ENCODE data around the gene FAM162A. TPM values are rescaled to one million over a fixed set of nuclear protein-coding genes. Genes with fewer than 3 reads are reported as not detected.

The FAM162A gene
- total and polyA plus RNA-seq, 5 donors from 2014 or later = 23.5 to 126 (median 105) TPM

- no peaks in the 10 kb centered on the region for H3K9me3 Mint-ChIP-seq
- no peak overlapping the region for H3K27ac Mint-ChIP-seq
- H3K4me3 Mint-ChIP-seq = no peak overlapping the region
- DNase-seq = no peak
- H3K36me3 Mint-ChIP-seq = peaks cover 8% of the 10 kb centered on the region
- no peak overlapping the region for H3K27ac ChIP-seq (ENCODE audit: insufficient read depth, low read length, poor library complexity, severe bottlenecking)
- H3K27me3 Mint-ChIP-seq = no peaks in the 10 kb centered on the region
- peaks cover 2% of the 10 kb centered on the region for H3K4me1 ChIP-seq (ENCODE audit: control insufficient read depth, insufficient read depth, low read length, poor library complexity, severe bottlenecking)
- no peak overlapping the region for H3K4me3 ChIP-seq (ENCODE audit: low read depth, low read length)
- H3K9me3 ChIP-seq (ENCODE audit: control insufficient read depth in 2 of 2, low read length in 2 of 2) = no peaks in the 10 kb centered on the region
- H3K36me3 ChIP-seq (ENCODE audit: control insufficient read depth, insufficient read depth, low read length) = peaks cover 3% of the 10 kb centered on the region
- H3K4me1 Mint-ChIP-seq = peaks cover 20 to 27% (median 25%) of the 10 kb centered on the region in 4 donors
- no peaks in the 10 kb centered on the region for H3K27me3 ChIP-seq (ENCODE audit: control insufficient read depth, insufficient read depth, low read length)
- no peak for ATAC-seq (ENCODE audit: low read depth in 2 of 2)
Observed at GRCh38 chr3:122389892-122390291, 5.9 kb downstream of the FAM162A start.

DNA sequence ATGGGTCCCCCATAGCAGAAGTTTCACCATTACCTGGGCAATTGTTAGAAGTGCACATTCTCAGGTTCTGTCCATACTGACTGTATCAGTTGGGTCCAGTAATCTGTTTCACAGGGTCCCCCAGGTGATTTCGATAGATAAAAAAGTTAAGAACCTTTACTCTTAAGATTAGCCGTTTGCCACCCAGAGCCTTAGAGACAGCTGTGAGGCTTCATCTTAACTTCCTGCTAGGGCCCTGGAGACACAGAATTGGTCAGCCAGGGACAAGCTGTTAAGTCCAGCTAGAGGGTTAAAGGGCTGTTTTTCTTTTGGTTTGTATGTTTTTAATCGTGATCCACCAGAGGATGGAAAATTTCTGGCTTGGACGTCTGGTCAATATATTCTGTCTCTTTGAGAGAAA lies 6.7 kb downstream of the FAM162A start:
- H3K4me1 Mint-ChIP-seq = peaks cover 19 to 25% (median 21%) of the 10 kb centered on the region in 4 donors
- H3K4me3 Mint-ChIP-seq = no peak overlapping the region
- H3K9me3 Mint-ChIP-seq = no peaks in the 10 kb centered on the region

GRCh38 chr3:122391681-122392446 lies 7.9 kb downstream of the FAM162A start:
- H3K36me3 Mint-ChIP-seq = peaks cover 14% of the 10 kb centered on the region
- DNase-seq (no peak), ATAC-seq (ENCODE audit: low read depth in 2 of 2) (no peak)
- no peak overlapping the region for H3K4me3 Mint-ChIP-seq
- H3K27me3 ChIP-seq (ENCODE audit: control insufficient read depth, insufficient read depth, low read length) = no peaks in the 10 kb centered on the region
- H3K27ac Mint-ChIP-seq = peak overlapping the region in 1 of 3 donors; percentile 9
- H3K27me3 Mint-ChIP-seq = no peaks in the 10 kb centered on the region
- no peaks in the 10 kb centered on the region for H3K9me3 Mint-ChIP-seq
- H3K4me3 ChIP-seq (ENCODE audit: low read depth, low read length) = no peak overlapping the region
- H3K27ac ChIP-seq (ENCODE audit: insufficient read depth, low read length, poor library complexity, severe bottlenecking) = no peak overlapping the region
- peaks cover 16 to 21% (median 18%) of the 10 kb centered on the region in 4 donors for H3K4me1 Mint-ChIP-seq
- H3K9me3 ChIP-seq (ENCODE audit: control insufficient read depth in 2 of 2, low read length in 2 of 2) = no peaks in the 10 kb centered on the region
- H3K4me1 ChIP-seq (ENCODE audit: control insufficient read depth, insufficient read depth, low read length, poor library complexity, severe bottlenecking) = no peaks in the 10 kb centered on the region
- peaks cover 3% of the 10 kb centered on the region for H3K36me3 ChIP-seq (ENCODE audit: control insufficient read depth, insufficient read depth, low read length)

More for the DNA sequence above, 6.7 kb downstream of the FAM162A start:
- Histone ChIP-seq H3K27me3 (ENCODE audit: control insufficient read depth, insufficient read depth, low read length) (no peaks in the 10 kb centered on the region), H3K36me3 (ENCODE audit: control insufficient read depth, insufficient read depth, low read length) (peaks cover 3% of the 10 kb centered on the region), H3K4me3 (ENCODE audit: low read depth, low read length) (no peak overlapping the region), H3K4me1 (ENCODE audit: control insufficient read depth, insufficient read depth, low read length, poor library complexity, severe bottlenecking) (no peaks in the 10 kb centered on the region), H3K9me3 (ENCODE audit: control insufficient read depth in 2 of 2, low read length in 2 of 2) (no peaks in the 10 kb centered on the region), H3K27ac (ENCODE audit: insufficient read depth, low read length, poor library complexity, severe bottlenecking) (no peak overlapping the region)
- H3K36me3 Mint-ChIP-seq = peaks cover 9% of the 10 kb centered on the region
- no peaks in the 10 kb centered on the region for H3K27me3 Mint-ChIP-seq
- DNase-seq (no peak), ATAC-seq (ENCODE audit: low read depth in 2 of 2) (no peak)
- H3K27ac Mint-ChIP-seq = no peak overlapping the region

DNA sequence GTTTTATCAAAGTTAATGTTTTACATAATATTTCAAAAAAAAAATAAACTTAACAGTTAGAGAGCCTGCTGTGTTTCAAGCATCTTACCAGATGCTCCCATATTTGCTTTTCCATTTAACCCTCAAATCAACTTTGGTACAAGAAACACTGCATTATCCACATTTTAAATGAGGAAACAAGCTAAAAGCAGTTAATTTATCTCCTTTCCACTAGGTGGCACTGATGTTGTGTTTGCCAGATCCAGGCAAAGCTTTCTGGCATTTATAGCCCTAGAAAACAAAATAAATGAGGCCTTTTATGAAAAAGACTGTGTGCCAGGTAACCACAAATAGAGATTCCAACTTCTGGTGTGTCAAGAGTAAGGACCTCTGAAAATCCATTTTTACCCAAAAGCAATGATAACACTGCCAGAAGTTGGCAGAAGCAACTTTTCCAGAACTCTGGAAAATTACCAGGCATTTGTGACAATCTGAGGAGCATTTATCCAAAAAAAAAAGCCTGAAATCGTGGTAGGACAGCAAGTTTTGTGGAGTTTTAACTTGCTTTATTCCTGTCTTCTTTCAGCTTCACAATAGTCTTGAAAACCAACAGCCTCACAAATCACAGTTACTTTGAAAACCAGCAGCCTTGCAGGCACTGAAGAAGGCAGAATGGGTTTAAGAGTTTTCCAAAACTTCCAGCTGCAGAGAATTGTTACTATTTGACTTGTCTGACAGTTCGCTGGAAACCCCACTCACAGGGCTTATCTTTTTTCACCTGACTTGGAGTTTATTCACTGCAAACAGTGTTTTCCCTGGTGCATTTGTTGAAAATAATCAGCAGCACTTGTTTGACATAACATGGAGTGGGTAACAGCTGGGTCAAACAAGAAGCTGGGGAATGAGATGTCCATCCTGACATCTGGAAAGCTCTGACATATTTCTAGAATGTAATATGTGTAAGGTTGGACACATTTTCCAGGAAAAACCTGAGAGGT lies 9.2 kb downstream of the FAM162A start:
- no peak overlapping the region for H3K4me3 Mint-ChIP-seq
- DNase-seq (peak; percentile 11 to 71 (median 61)), ATAC-seq (ENCODE audit: low read depth in 2 of 2) (no peak)
- Histone ChIP-seq H3K27ac (ENCODE audit: insufficient read depth, low read length, poor library complexity, severe bottlenecking) (no peak overlapping the region), H3K9me3 (ENCODE audit: control insufficient read depth in 2 of 2, low read length in 2 of 2) (no peaks in the 10 kb centered on the region), H3K4me1 (ENCODE audit: control insufficient read depth, insufficient read depth, low read length, poor library complexity, severe bottlenecking) (no peaks in the 10 kb centered on the region), H3K27me3 (ENCODE audit: control insufficient read depth, insufficient read depth, low read length) (no peaks in the 10 kb centered on the region), H3K36me3 (ENCODE audit: control insufficient read depth, insufficient read depth, low read length) (no peaks in the 10 kb centered on the region), H3K4me3 (ENCODE audit: low read depth, low read length) (no peak overlapping the region)
- H3K4me1 Mint-ChIP-seq = peaks cover 10 to 14% (median 11%) of the 10 kb centered on the region in 4 donors
- peaks cover 10% of the 10 kb centered on the region for H3K36me3 Mint-ChIP-seq
- H3K27me3 Mint-ChIP-seq = no peaks in the 10 kb centered on the region
- no peaks in the 10 kb centered on the region for H3K9me3 Mint-ChIP-seq
- H3K27ac Mint-ChIP-seq = peak overlapping the region in 1 of 3 donors; percentile 12

DNA sequence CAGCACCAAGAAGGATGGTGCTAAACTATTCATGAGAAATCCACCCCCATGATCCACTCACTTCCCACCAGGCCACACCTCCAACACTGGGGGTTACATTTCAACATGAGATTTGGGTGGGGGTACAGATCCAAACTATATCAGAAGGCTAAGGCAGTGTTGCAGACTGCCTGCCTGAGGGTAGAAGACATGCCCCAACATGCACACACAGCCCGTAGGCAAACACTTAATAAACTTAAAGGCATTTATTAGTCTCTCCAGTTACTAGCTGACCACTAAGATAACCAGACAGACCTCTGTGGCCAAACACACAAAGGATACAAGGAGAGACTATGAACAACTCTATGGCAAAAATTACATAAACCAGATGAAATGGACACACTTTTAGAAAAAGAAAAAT lies 10.2 kb downstream of the FAM162A start:
- Mint-ChIP-seq H3K4me1 (peaks cover 6 to 10% (median 9%) of the 10 kb centered on the region in 4 donors), H3K27ac (no peak overlapping the region), H3K36me3 (peaks cover 9% of the 10 kb centered on the region), H3K27me3 (no peaks in the 10 kb centered on the region), H3K4me3 (no peak overlapping the region), H3K9me3 (no peaks in the 10 kb centered on the region)
- no peaks in the 10 kb centered on the region for H3K9me3 ChIP-seq (ENCODE audit: control insufficient read depth in 2 of 2, low read length in 2 of 2)
- ATAC-seq (ENCODE audit: low read depth in 2 of 2) (no peak), DNase-seq (no peak)
- H3K4me3 ChIP-seq (ENCODE audit: low read depth, low read length) = no peak overlapping the region
- H3K27me3 ChIP-seq (ENCODE audit: control insufficient read depth, insufficient read depth, low read length) = no peaks in the 10 kb centered on the region
- no peaks in the 10 kb centered on the region for H3K36me3 ChIP-seq (ENCODE audit: control insufficient read depth, insufficient read depth, low read length)
- H3K27ac ChIP-seq (ENCODE audit: insufficient read depth, low read length, poor library complexity, severe bottlenecking) = no peak overlapping the region
- no peaks in the 10 kb centered on the region for H3K4me1 ChIP-seq (ENCODE audit: control insufficient read depth, insufficient read depth, low read length, poor library complexity, severe bottlenecking)

DNA sequence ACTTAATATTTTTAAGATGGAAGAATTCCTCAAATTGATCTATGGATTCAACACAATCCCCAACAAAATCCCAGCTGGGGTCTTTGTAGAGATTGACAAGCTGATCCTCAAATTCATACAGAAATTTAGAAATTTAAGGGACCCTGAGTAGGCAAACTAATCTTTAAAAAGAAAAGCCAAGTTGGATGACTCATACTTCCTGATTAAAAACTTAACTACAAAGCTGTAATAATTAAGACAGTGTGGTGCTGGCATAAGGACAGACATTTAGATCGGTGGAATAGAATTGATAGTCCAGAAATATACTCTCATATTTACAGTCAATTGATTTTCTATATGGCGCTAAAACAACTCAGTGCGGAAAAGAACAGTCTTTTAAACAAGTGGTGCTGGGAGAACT lies 11.6 kb downstream of the FAM162A start:
- Histone ChIP-seq H3K4me3 (ENCODE audit: low read depth, low read length) (no peak overlapping the region), H3K9me3 (ENCODE audit: control insufficient read depth in 2 of 2, low read length in 2 of 2) (no peaks in the 10 kb centered on the region), H3K36me3 (ENCODE audit: control insufficient read depth, insufficient read depth, low read length) (no peaks in the 10 kb centered on the region), H3K27me3 (ENCODE audit: control insufficient read depth, insufficient read depth, low read length) (no peaks in the 10 kb centered on the region), H3K27ac (ENCODE audit: insufficient read depth, low read length, poor library complexity, severe bottlenecking) (no peak overlapping the region), H3K4me1 (ENCODE audit: control insufficient read depth, insufficient read depth, low read length, poor library complexity, severe bottlenecking) (no peaks in the 10 kb centered on the region)
- Mint-ChIP-seq H3K27ac (no peak overlapping the region), H3K4me3 (no peak overlapping the region), H3K9me3 (no peaks in the 10 kb centered on the region), H3K27me3 (no peaks in the 10 kb centered on the region), H3K36me3 (peaks cover 9% of the 10 kb centered on the region), H3K4me1 (peaks cover 6 to 10% (median 9%) of the 10 kb centered on the region in 4 donors)
- no peak for ATAC-seq (ENCODE audit: low read depth in 2 of 2)
- DNase-seq = no peak

DNA sequence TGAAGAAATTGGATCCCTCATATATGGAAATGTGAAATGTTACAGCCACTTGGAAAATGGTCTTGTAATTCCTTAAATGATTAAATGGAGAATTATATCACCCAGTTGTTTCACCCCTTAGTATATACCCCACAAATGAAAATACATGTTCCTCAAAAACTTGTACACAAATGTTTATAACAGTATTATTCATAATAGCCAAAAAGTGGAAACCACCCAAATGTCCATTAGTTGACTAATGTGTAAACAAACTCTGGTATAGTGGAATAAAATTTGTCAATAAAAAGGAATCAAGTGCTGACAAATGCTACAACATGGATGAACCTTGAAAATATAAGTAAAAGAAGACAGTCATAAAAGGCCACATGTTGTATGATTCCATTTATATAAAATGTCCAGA lies 12.5 kb downstream of the FAM162A start:
- DNase-seq (no peak), ATAC-seq (ENCODE audit: low read depth in 2 of 2) (no peak)
- Mint-ChIP-seq H3K27ac (no peak overlapping the region), H3K9me3 (no peaks in the 10 kb centered on the region), H3K4me3 (no peak overlapping the region), H3K27me3 (no peaks in the 10 kb centered on the region), H3K36me3 (peaks cover 12% of the 10 kb centered on the region), H3K4me1 (peaks cover 6 to 10% (median 9%) of the 10 kb centered on the region in 4 donors)
- H3K9me3 ChIP-seq (ENCODE audit: control insufficient read depth in 2 of 2, low read length in 2 of 2) = no peaks in the 10 kb centered on the region
- no peaks in the 10 kb centered on the region for H3K36me3 ChIP-seq (ENCODE audit: control insufficient read depth, insufficient read depth, low read length)
- H3K27me3 ChIP-seq (ENCODE audit: control insufficient read depth, insufficient read depth, low read length) = no peaks in the 10 kb centered on the region
- H3K27ac ChIP-seq (ENCODE audit: insufficient read depth, low read length, poor library complexity, severe bottlenecking) = no peak overlapping the region
- no peak overlapping the region for H3K4me3 ChIP-seq (ENCODE audit: low read depth, low read length)
- no peaks in the 10 kb centered on the region for H3K4me1 ChIP-seq (ENCODE audit: control insufficient read depth, insufficient read depth, low read length, poor library complexity, severe bottlenecking)

All from CD4-positive, CD25-positive, alpha-beta regulatory T cell (primary cell).